Gastrocnemius medialis (tissue), 4 donors: ENCODE results near the gene IKZF3. TPM values are rescaled to one million over a fixed set of nuclear protein-coding genes. Genes with fewer than 3 reads are reported as not detected.
"Not testable (repeated sequence)": the region's sequence is repeated elsewhere in the genome, so short reads cannot be mapped to it uniquely, and the experiment has no call there.

ENCODE experiments used
- ATAC-seq, 2 donors: fragments of 150-250 bp; one replicate each; pipeline ENCODE4 v1.9.1; 2016
- DNase-seq, 2 donors: peaks; one replicate each; pipeline ENCODE4 v3.0.0-alpha.2; 2019
- H3K27ac ChIP-seq, 4 donors: fragments of 200-600 bp; sonication (generic); 1 replicate in 1 of 4; 2 replicates in 3 of 4; pipeline ENCODE4 v1.5.1; 2016 to 2018; ENCODE audit warnings: mild to moderate bottlenecking in 2 of 4, moderate library complexity in 1 of 4
- H3K27me3 ChIP-seq, 3 donors: fragments of 200-600 bp; sonication (generic) in 2 of 3; 1 replicate in 1 of 3; 2 replicates in 2 of 3; pipeline versions ENCODE4 v1.5.1 to v1.6.0; 2016 to 2019; ENCODE audit warnings: mild to moderate bottlenecking in 1 of 3, moderate library complexity in 1 of 3
- H3K36me3 ChIP-seq, 2 donors: fragments of 200-600 bp; sonication (generic) in 1 of 2; one replicate each; pipeline ENCODE4 v1.5.1; 2017 to 2018
- H3K4me1 ChIP-seq, 2 donors: fragments of 200-600 bp; sonication (generic) in 1 of 2; one replicate each; pipeline ENCODE4 v1.5.1; 2016 to 2017; ENCODE audit warnings: mild to moderate bottlenecking in 2 of 2
- H3K4me3 ChIP-seq, 4 donors: fragments of 200-600 bp; sonication (generic) in 3 of 4; 1 replicate in 1 of 4; 2 replicates in 3 of 4; pipeline ENCODE4 v1.5.1; 2016 to 2019; ENCODE audit warnings: mild to moderate bottlenecking in 2 of 4
- H3K9me3 ChIP-seq, 3 donors: fragments of 200-600 bp; sonication (generic) in 2 of 3; 1 replicate in 1 of 3; 2 replicates in 2 of 3; pipeline ENCODE4 v1.5.1; 2016 to 2019
- CTCF ChIP-seq, 5 experiments: fragments of 450-650 bp in 3 of 5; fragments of 200-600 bp in 2 of 5; sonication (generic) in 2 of 5; IDR thresholded peaks in 4 of 5; conservative IDR thresholded peaks in 1 of 5; 1 replicate in 4 of 5; 2 replicates in 1 of 5; pipeline ENCODE4 v1.5.1; 2016 to 2019; ENCODE audit warnings: antibody characterized with exemption in 5 of 5, mild to moderate bottlenecking in 3 of 5, moderate library complexity in 3 of 5
- POLR2A ChIP-seq, 2 donors: fragments of 450-650 bp; IDR thresholded peaks; one replicate each; pipeline ENCODE4 v1.6.1; 2017; ENCODE audit warnings: antibody characterized with exemption in 2 of 2, mild to moderate bottlenecking in 2 of 2, moderate library complexity in 2 of 2
- in situ Hi-C, 4 donors: fragments of 200-750 bp; cut with MboI; loops; one replicate each; pipeline versions ENCODE4 v1.15.0 to v1.8.0; 2017; ENCODE audit warnings: low sequenced_read_pairs in 4 of 4
- intact Hi-C: fragments of 100-400 bp; cut with DNase I; formaldehyde crosslinking; loops from one replicate; pipeline ENCODE4 v1.15.1; 2023; ENCODE audit warnings: low total_unique reads
- total RNA-seq, 4 donors: library from RNA; depleted of rRNA; stranded (reverse); fragments of >200 nt; gene quantifications; one replicate each; pipeline versions ENCODE4 v1.1.0 to v1.2.3, GENCODE V29; 2016

The IKZF3 gene
- total RNA-seq, 4 donors from 2014 or later = 0.07 to 0.88 (median 0.34) TPM

GRCh38 chr17:39715375-39716072, 148.6 kb downstream of the IKZF3 start:
- peaks cover 12 to 13% of the 10 kb centered on the region in 2 donors for H3K4me1 ChIP-seq
- in situ Hi-C loops (no loop called here), intact Hi-C loops (no loop called here)

GRCh38 chr17:39714234-39714633, 149.9 kb downstream of the IKZF3 start:
- no peaks in the 10 kb centered on the region for H3K27me3 ChIP-seq
- H3K27ac ChIP-seq = no peak overlapping the region
- no peaks in the 10 kb centered on the region for H3K9me3 ChIP-seq
- no peak for DNase-seq
- TF ChIP-seq CTCF (IDR thresholded peaks at IDR 0.05 in 4 of 5, conservative IDR thresholded peaks at IDR 0.05 in 1 of 5) (no peak), POLR2A (IDR thresholded peaks at IDR 0.05) (no peak)
- in situ Hi-C loops (no loop called here), intact Hi-C loops (no loop called here)
- no peak overlapping the region for H3K4me3 ChIP-seq
- ATAC-seq = no peak
- H3K36me3 ChIP-seq = peaks cover 0 to 32% of the 10 kb centered on the region in 2 donors
- peaks cover 12 to 13% of the 10 kb centered on the region in 2 donors for H3K4me1 ChIP-seq

More at GRCh38 chr17:39715375-39716072, 148.6 kb downstream of the IKZF3 start:
- Histone ChIP-seq H3K27me3 (no peaks in the 10 kb centered on the region), H3K27ac (peak overlapping the region in 1 of 4 donors; percentile 52), H3K9me3 (no peaks in the 10 kb centered on the region), H3K36me3 (peaks cover 0 to 20% of the 10 kb centered on the region in 2 donors), H3K4me3 (no peak overlapping the region)
- TF ChIP-seq CTCF (IDR thresholded peaks at IDR 0.05 in 4 of 5, conservative IDR thresholded peaks at IDR 0.05 in 1 of 5) (no peak), POLR2A (IDR thresholded peaks at IDR 0.05) (no peak)
- DNase-seq (no peak), ATAC-seq (no peak)

GRCh38 chr17:39711851-39712250, 152.3 kb downstream of the IKZF3 start:
- peaks cover 0 to 45% of the 10 kb centered on the region in 2 donors for H3K36me3 ChIP-seq
- ATAC-seq (no peak), DNase-seq (no peak)
- no peaks in the 10 kb centered on the region for H3K9me3 ChIP-seq
- H3K4me3 ChIP-seq = no peak overlapping the region
- intact Hi-C loops = no loop called here
- TF ChIP-seq CTCF (IDR thresholded peaks at IDR 0.05 in 4 of 5, conservative IDR thresholded peaks at IDR 0.05 in 1 of 5) (no peak), POLR2A (IDR thresholded peaks at IDR 0.05) (no peak)
- no peaks in the 10 kb centered on the region for H3K27me3 ChIP-seq
- in situ Hi-C loops = no loop called here
- H3K4me1 ChIP-seq = peaks cover 7 to 10% of the 10 kb centered on the region in 2 donors
- H3K27ac ChIP-seq = no peak overlapping the region

GRCh38 chr17:39711071-39711470, 153.0 kb downstream of the IKZF3 start:
- H3K4me3 ChIP-seq, DNase-seq, H3K4me1 ChIP-seq, H3K27me3 ChIP-seq, in situ Hi-C loops, ATAC-seq, H3K27ac ChIP-seq, H3K9me3 ChIP-seq, intact Hi-C loops: not testable (repeated sequence)
- peaks cover 0 to 45% of the 10 kb centered on the region in 2 donors for H3K36me3 ChIP-seq

- Histone ChIP-seq H3K4me3 (no peak overlapping the region), H3K27ac (no peak overlapping the region), H3K4me1 (peaks cover 10 to 15% of the 10 kb centered on the region in 2 donors), H3K9me3 (no peaks in the 10 kb centered on the region), H3K36me3 (peaks cover 0 to 45% of the 10 kb centered on the region in 2 donors), H3K27me3 (no peaks in the 10 kb centered on the region)
- in situ Hi-C loops (no loop called here), intact Hi-C loops (no loop called here)
- no peak for ATAC-seq
- DNase-seq = no peak
- TF ChIP-seq POLR2A (IDR thresholded peaks at IDR 0.05) = no peak
- TF ChIP-seq CTCF (IDR thresholded peaks at IDR 0.05 in 4 of 5, conservative IDR thresholded peaks at IDR 0.05 in 1 of 5) = no peak
Observed at GRCh38 chr17:39709998-39710964, 153.8 kb downstream of the IKZF3 start.
